OCI-LY7 (cell line): ENCODE results near the gene SUPT3H. TPM values are rescaled to one million over a fixed set of nuclear protein-coding genes. Genes with fewer than 3 reads are reported as not detected.

Experiments
- BruUV-seq: library from RNA; stranded (reverse); fragments of 400-500 nt; replicated peaks from 2 replicates; lab custom pipeline; 2021; lab: Mats Ljungman, UMichigan
- CTCF ChIA-PET: fragments of 300-600 bp; sonication (Branson Sonifier 250); formaldehyde crosslinking; loops from one replicate; lab custom pipeline; 2022; ENCODE audit warnings: antibody characterized with exemption; ENCODE audit not compliant: unreplicated experiment; lab: Charles Lee
- POLR2A ChIA-PET: fragments of 300-600 bp; sonication (Branson Sonifier 250); formaldehyde crosslinking; loops from one replicate; lab custom pipeline; 2022; ENCODE audit warnings: antibody characterized with exemption; lab: Charles Lee
- DNase-seq: peaks from one replicate; pipeline ENCODE4 v3.0.0-alpha.2; 2015; ENCODE audit warnings: low spot score
- H2AFZ ChIP-seq: fragments of 200-600 bp; sonication (generic), shearing (Covaris generic); 2 replicates; pipeline ENCODE4 v1.6.1; 2014; ENCODE audit warnings: mild to moderate bottlenecking, antibody characterized with exemption, low read length, moderate library complexity
- H3K27ac ChIP-seq: fragments of 200-600 bp; sonication (generic); 2 replicates; pipeline ENCODE4 v1.5.1; 2014; ENCODE audit warnings: mixed run types, low read depth, mild to moderate bottlenecking, moderate library complexity, low read length, inconsistent platforms; ENCODE audit not compliant: poor library complexity, severe bottlenecking
- H3K36me3 ChIP-seq: fragments of 200-600 bp; sonication (generic); 2 replicates; pipeline ENCODE4 v1.6.1; 2014; ENCODE audit warnings: mild to moderate bottlenecking, antibody characterized with exemption, low read length, moderate library complexity, mixed read lengths; ENCODE audit not compliant: insufficient read depth
- H3K4me1 ChIP-seq: fragments of 200-600 bp; sonication (generic); 2 replicates; pipeline ENCODE4 v1.5.1; 2014; ENCODE audit warnings: mild to moderate bottlenecking, low read length; ENCODE audit not compliant: insufficient read depth, poor library complexity, severe bottlenecking
- H3K4me2 ChIP-seq: fragments of 200-600 bp; sonication (generic); 2 replicates; pipeline ENCODE4 v1.6.1; 2014; ENCODE audit warnings: mild to moderate bottlenecking, low read length
- H3K4me3 ChIP-seq: fragments of 200-600 bp; sonication (generic); 2 replicates; pipeline ENCODE4 v1.5.1; 2014; ENCODE audit warnings: mild to moderate bottlenecking, low read depth, low read length; ENCODE audit not compliant: poor library complexity, severe bottlenecking
- H3K79me2 ChIP-seq: fragments of 200-600 bp; sonication (generic); 2 replicates; pipeline ENCODE4 v1.6.1; 2016; ENCODE audit warnings: low read depth, mild to moderate bottlenecking, low read length, moderate library complexity, mixed read lengths; ENCODE audit not compliant: insufficient read depth
- H3K9me2 ChIP-seq: fragments of 200-600 bp; sonication (generic); 2 replicates; pipeline ENCODE4 v1.6.1; 2016; ENCODE audit warnings: mild to moderate bottlenecking, low read length, mixed read lengths; ENCODE audit not compliant: insufficient read depth
- H3K9me3 ChIP-seq: fragments of 200-600 bp; sonication (generic); 2 replicates; pipeline ENCODE4 v1.6.1; 2014; ENCODE audit warnings: mild to moderate bottlenecking, mixed run types, low read length, mixed read lengths
- H4K20me1 ChIP-seq: fragments of 200-600 bp; sonication (generic); 2 replicates; pipeline ENCODE4 v1.6.1; 2014; ENCODE audit warnings: mild to moderate bottlenecking, antibody characterized with exemption, low read length, moderate library complexity, mixed read lengths; ENCODE audit not compliant: insufficient read depth
- EZH2phosphoT487 ChIP-seq: fragments of 200-600 bp; sonication (generic); IDR thresholded peaks from 2 replicates; pipeline ENCODE4 v1.6.1; 2018; ENCODE audit warnings: low read depth, borderline replicate concordance, mild to moderate bottlenecking, mixed run types, antibody characterized with exemption, low read length, moderate library complexity, mixed read lengths
- intact Hi-C: fragments of 100-400 bp; cut with micrococcal nuclease; formaldehyde crosslinking; loops from one replicate; pipeline ENCODE4 v1.10.0; 2022; ENCODE audit not compliant: unreplicated experiment
- total RNA-seq, 2 experiments: library from RNA; depleted of rRNA in 1 of 2; stranded (reverse); fragments of >200 nt in 1 of 2; shearing (Covaris generic) in 1 of 2; gene quantifications; 2 replicates each; pipeline ENCODE4 v1.2.3, GENCODE V29; 2014 to 2022
- TF ChIP-seq, protein P1 (sequence below): fragments of 200-600 bp; sonication (generic); conservative IDR thresholded peaks from 2 replicates; pipeline ENCODE4 v1.5.1; 2014; ENCODE audit warnings: mild to moderate bottlenecking, antibody characterized with exemption, low read length, moderate library complexity, mixed read lengths

The SUPT3H gene
- total RNA-seq, 2 experiments from 2014 or later, result 1.1 to 7.1 TPM

DNA sequence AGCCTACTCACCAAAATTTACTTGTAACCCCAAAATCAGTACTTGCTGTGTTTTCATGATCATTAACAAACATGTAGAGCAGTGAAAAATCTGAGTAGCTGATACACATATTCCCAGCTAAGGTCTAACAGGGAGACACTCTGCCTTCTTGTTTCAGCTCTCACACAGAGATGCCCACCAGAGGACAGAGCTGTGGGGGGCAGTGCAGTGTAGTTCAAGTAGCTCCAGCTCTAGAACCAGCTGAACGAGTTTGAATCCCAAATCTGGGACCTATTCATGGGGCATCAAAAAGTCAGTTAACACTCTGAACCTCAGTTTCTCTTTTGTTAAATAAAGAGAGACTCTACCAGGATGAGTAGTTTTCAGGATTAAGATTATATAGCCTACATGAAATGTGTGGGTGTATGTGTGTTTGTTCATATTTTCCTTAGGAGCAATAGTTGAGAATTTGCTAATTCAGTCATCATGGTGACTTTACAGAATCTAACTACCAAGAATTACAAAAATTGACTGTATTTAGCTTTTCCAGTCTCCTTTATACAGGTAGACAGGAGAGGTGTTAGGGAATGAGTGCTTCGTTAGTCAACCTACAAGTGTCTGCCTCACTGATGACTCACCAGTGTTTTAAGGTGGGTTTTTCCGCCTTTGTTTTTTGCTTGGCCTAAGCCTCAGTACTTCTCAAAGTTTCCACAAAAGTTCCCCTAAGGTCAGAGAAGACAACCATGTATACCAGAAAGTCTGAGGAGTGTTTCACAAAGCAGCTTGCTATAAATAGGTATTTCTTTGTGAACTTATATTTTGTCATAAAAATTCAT is 213.6 kb downstream of the SUPT3H start:
- no peak for TF ChIP-seq EZH2phosphoT487
- TF ChIP-seq, protein P1, sequence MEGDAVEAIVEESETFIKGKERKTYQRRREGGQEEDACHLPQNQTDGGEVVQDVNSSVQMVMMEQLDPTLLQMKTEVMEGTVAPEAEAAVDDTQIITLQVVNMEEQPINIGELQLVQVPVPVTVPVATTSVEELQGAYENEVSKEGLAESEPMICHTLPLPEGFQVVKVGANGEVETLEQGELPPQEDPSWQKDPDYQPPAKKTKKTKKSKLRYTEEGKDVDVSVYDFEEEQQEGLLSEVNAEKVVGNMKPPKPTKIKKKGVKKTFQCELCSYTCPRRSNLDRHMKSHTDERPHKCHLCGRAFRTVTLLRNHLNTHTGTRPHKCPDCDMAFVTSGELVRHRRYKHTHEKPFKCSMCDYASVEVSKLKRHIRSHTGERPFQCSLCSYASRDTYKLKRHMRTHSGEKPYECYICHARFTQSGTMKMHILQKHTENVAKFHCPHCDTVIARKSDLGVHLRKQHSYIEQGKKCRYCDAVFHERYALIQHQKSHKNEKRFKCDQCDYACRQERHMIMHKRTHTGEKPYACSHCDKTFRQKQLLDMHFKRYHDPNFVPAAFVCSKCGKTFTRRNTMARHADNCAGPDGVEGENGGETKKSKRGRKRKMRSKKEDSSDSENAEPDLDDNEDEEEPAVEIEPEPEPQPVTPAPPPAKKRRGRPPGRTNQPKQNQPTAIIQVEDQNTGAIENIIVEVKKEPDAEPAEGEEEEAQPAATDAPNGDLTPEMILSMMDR, result no peak
- intact Hi-C loops, result no loop called here
- Histone ChIP-seq H3K36me3 (no peaks in the 10 kb centered on the region), H3K79me2 (no peaks in the 10 kb centered on the region), H3K4me2 (no peak overlapping the region), H4K20me1 (no peaks in the 10 kb centered on the region), H3K9me2 (no peaks in the 10 kb centered on the region), H3K9me3 (no peaks in the 10 kb centered on the region), H3K27ac (no peak overlapping the region), H2AFZ (no peak overlapping the region), H3K4me3 (no peak overlapping the region), H3K4me1 (no peaks in the 10 kb centered on the region)
- CTCF ChIA-PET, result no interaction called here
- no TSS peak for BruUV-seq
- POLR2A ChIA-PET, result interaction anchor here (0.9 kb wide), 1 partner anchor 9 kb away, joined by 3 read pairs; no protein-coding TSS in a partner anchor
- DNase-seq, result no peak

- Histone ChIP-seq H3K9me2 (no peaks in the 10 kb centered on the region), H2AFZ (no peak overlapping the region), H3K79me2 (no peaks in the 10 kb centered on the region), H3K36me3 (no peaks in the 10 kb centered on the region), H3K4me2 (no peak overlapping the region), H3K4me3 (no peak overlapping the region), H3K4me1 (no peaks in the 10 kb centered on the region), H4K20me1 (no peaks in the 10 kb centered on the region), H3K9me3 (no peaks in the 10 kb centered on the region), H3K27ac (no peak overlapping the region)
- no peak for DNase-seq
- no peak for TF ChIP-seq EZH2phosphoT487
- TF ChIP-seq, protein P1, result no peak
- ChIA-PET POLR2A (no interaction called here), CTCF (no interaction called here)
- intact Hi-C loops, result no loop called here
- BruUV-seq, result no TSS peak
These were observed 217.4 kb downstream of the SUPT3H start for GRCh38 chr6:45160305-45160704.

- Histone ChIP-seq H3K4me3 (no peak overlapping the region), H3K79me2 (no peaks in the 10 kb centered on the region), H3K4me1 (no peaks in the 10 kb centered on the region), H2AFZ (no peak overlapping the region), H3K9me2 (no peaks in the 10 kb centered on the region), H3K27ac (no peak overlapping the region), H4K20me1 (no peaks in the 10 kb centered on the region), H3K9me3 (no peaks in the 10 kb centered on the region), H3K4me2 (no peak overlapping the region), H3K36me3 (no peaks in the 10 kb centered on the region)
- intact Hi-C loops, result no loop called here
- TF ChIP-seq, protein P1, result no peak
- TF ChIP-seq EZH2phosphoT487, result no peak
- CTCF ChIA-PET, result no interaction called here
- POLR2A ChIA-PET, result interaction anchor here (0.6 kb wide), 1 partner anchor 9 kb away, joined by 3 read pairs; no protein-coding TSS in a partner anchor
- no peak for DNase-seq
- no TSS peak for BruUV-seq
These were observed 221.7 kb downstream of the SUPT3H start for GRCh38 chr6:45156075-45156474.
